Stimulated activated naive CD8-positive, alpha-beta T cell treated with anti-CD3 and anti-CD28 coated beads, Interleukin-15, Interleukin-2, amounts not matched to agents 100 ng/mL and 50 ng/mL, for 24 hours (primary cell): ENCODE measurements around the gene EPB41L2.
"Not testable (repeated sequence)": the region's sequence is repeated elsewhere in the genome, so short reads cannot be mapped to it uniquely, and the experiment has no call there.

ENCODE experiments used
- H3K27ac Mint-ChIP-seq: one replicate; pipeline ENCODE4 v1.8.0; 2021; ENCODE audit warnings: mild to moderate bottlenecking, mixed read lengths
- H3K27me3 Mint-ChIP-seq: one replicate; pipeline ENCODE4 v1.8.0; 2021; ENCODE audit warnings: mixed read lengths
- H3K36me3 Mint-ChIP-seq: one replicate; pipeline ENCODE4 v1.8.0; 2021; ENCODE audit warnings: low read depth, mixed read lengths
- H3K4me1 Mint-ChIP-seq: one replicate; pipeline ENCODE4 v1.8.0; 2021; ENCODE audit warnings: low read depth, mixed read lengths
- H3K4me3 Mint-ChIP-seq: one replicate; pipeline ENCODE4 v1.8.0; 2021; ENCODE audit warnings: mild to moderate bottlenecking, mixed read lengths
- H3K9me3 Mint-ChIP-seq: one replicate; pipeline ENCODE4 v1.8.0; 2021; ENCODE audit warnings: mixed read lengths

Gene EPB41L2

GRCh38 chr6:130994319-130995097 is 68.5 kb downstream of the EPB41L2 start:
- no peaks in the 10 kb centered on the region for H3K27me3 Mint-ChIP-seq
- no peaks in the 10 kb centered on the region for H3K9me3 Mint-ChIP-seq
- no peaks in the 10 kb centered on the region for H3K4me1 Mint-ChIP-seq
- no peak overlapping the region for H3K27ac Mint-ChIP-seq
- no peak overlapping the region for H3K4me3 Mint-ChIP-seq
- no peaks in the 10 kb centered on the region for H3K36me3 Mint-ChIP-seq

GRCh38 chr6:130993292-130993765 is 69.7 kb downstream of the EPB41L2 start:
- H3K9me3 Mint-ChIP-seq: no peaks in the 10 kb centered on the region
- H3K27ac Mint-ChIP-seq: no peak overlapping the region
- no peak overlapping the region for H3K4me3 Mint-ChIP-seq
- no peaks in the 10 kb centered on the region for H3K4me1 Mint-ChIP-seq
- H3K27me3 Mint-ChIP-seq: no peaks in the 10 kb centered on the region
- H3K36me3 Mint-ChIP-seq: no peaks in the 10 kb centered on the region

GRCh38 chr6:130991422-130992137 is 71.5 kb downstream of the EPB41L2 start:
- H3K27me3 Mint-ChIP-seq: no peaks in the 10 kb centered on the region
- peaks cover 4% of the 10 kb centered on the region for H3K9me3 Mint-ChIP-seq
- H3K4me1 Mint-ChIP-seq: peaks cover 4% of the 10 kb centered on the region
- no peak overlapping the region for H3K4me3 Mint-ChIP-seq
- H3K27ac Mint-ChIP-seq: no peak overlapping the region
- H3K36me3 Mint-ChIP-seq: no peaks in the 10 kb centered on the region

- peaks cover 25% of the 10 kb centered on the region for H3K9me3 Mint-ChIP-seq
- not testable (repeated sequence) for H3K27ac Mint-ChIP-seq, H3K36me3 Mint-ChIP-seq, H3K4me1 Mint-ChIP-seq, H3K27me3 Mint-ChIP-seq, H3K4me3 Mint-ChIP-seq
Observed at GRCh38 chr6:130987539-130987938, 75.5 kb downstream of the EPB41L2 start.

- Mint-ChIP-seq H3K27me3 (no peaks in the 10 kb centered on the region), H3K27ac (no peak overlapping the region)
Observed at GRCh38 chr6:130985115-130985514, 77.9 kb downstream of the EPB41L2 start.

GRCh38 chr6:130982941-130983456 is 80.0 kb downstream of the EPB41L2 start:
- no peaks in the 10 kb centered on the region for H3K27me3 Mint-ChIP-seq
- H3K4me3 Mint-ChIP-seq: no peak overlapping the region
- peaks cover 7% of the 10 kb centered on the region for H3K36me3 Mint-ChIP-seq
- H3K9me3 Mint-ChIP-seq: peaks cover 25% of the 10 kb centered on the region
- H3K4me1 Mint-ChIP-seq: peaks cover 15% of the 10 kb centered on the region
- H3K27ac Mint-ChIP-seq: no peak overlapping the region

More at GRCh38 chr6:130985115-130985514, 77.9 kb downstream of the EPB41L2 start:
- Mint-ChIP-seq H3K4me1 (peaks cover 12% of the 10 kb centered on the region), H3K9me3 (peaks cover 25% of the 10 kb centered on the region), H3K4me3 (no peak overlapping the region), H3K36me3 (peaks cover 7% of the 10 kb centered on the region)

GRCh38 chr6:130982135-130982534 is 80.9 kb downstream of the EPB41L2 start:
- H3K27me3 Mint-ChIP-seq: no peaks in the 10 kb centered on the region
- peaks cover 15% of the 10 kb centered on the region for H3K4me1 Mint-ChIP-seq
- H3K9me3 Mint-ChIP-seq: peaks cover 25% of the 10 kb centered on the region
- H3K4me3 Mint-ChIP-seq: no peak overlapping the region
- no peak overlapping the region for H3K27ac Mint-ChIP-seq
- H3K36me3 Mint-ChIP-seq: peaks cover 7% of the 10 kb centered on the region

- Mint-ChIP-seq H3K4me1 (peaks cover 11% of the 10 kb centered on the region), H3K27me3 (no peaks in the 10 kb centered on the region), H3K4me3 (no peak overlapping the region), H3K9me3 (peaks cover 21% of the 10 kb centered on the region), H3K27ac (no peak overlapping the region), H3K36me3 (peaks cover 7% of the 10 kb centered on the region)
Observed at GRCh38 chr6:130981409-130981808, 81.6 kb downstream of the EPB41L2 start.

- H3K27me3 Mint-ChIP-seq: no peaks in the 10 kb centered on the region
- peaks cover 7% of the 10 kb centered on the region for H3K36me3 Mint-ChIP-seq
- no peak overlapping the region for H3K27ac Mint-ChIP-seq
- peaks cover 12% of the 10 kb centered on the region for H3K4me1 Mint-ChIP-seq
- peaks cover 14% of the 10 kb centered on the region for H3K9me3 Mint-ChIP-seq
- H3K4me3 Mint-ChIP-seq: no peak overlapping the region
Observed at GRCh38 chr6:130980310-130981032, 82.6 kb downstream of the EPB41L2 start.

GRCh38 chr6:130978660-130979396 is 84.2 kb downstream of the EPB41L2 start:
- Mint-ChIP-seq H3K4me3 (no peak overlapping the region), H3K4me1 (peaks cover 18% of the 10 kb centered on the region), H3K36me3 (no peaks in the 10 kb centered on the region), H3K27me3 (no peaks in the 10 kb centered on the region), H3K27ac (no peak overlapping the region), H3K9me3 (peaks cover 7% of the 10 kb centered on the region)

- Mint-ChIP-seq H3K27ac (no peak overlapping the region), H3K36me3 (no peaks in the 10 kb centered on the region), H3K27me3 (no peaks in the 10 kb centered on the region), H3K9me3 (peaks cover 11% of the 10 kb centered on the region), H3K4me1 (peaks cover 20% of the 10 kb centered on the region), H3K4me3 (no peak overlapping the region)
Observed at GRCh38 chr6:130978180-130978579, 84.9 kb downstream of the EPB41L2 start.

- Mint-ChIP-seq H3K36me3 (peaks cover 4% of the 10 kb centered on the region), H3K27ac (no peak overlapping the region)
Observed at GRCh38 chr6:130975325-130975724, 87.7 kb downstream of the EPB41L2 start.

GRCh38 chr6:130973521-130974277 is 89.3 kb downstream of the EPB41L2 start:
- peaks cover 11% of the 10 kb centered on the region for H3K9me3 Mint-ChIP-seq
- peaks cover 18% of the 10 kb centered on the region for H3K4me1 Mint-ChIP-seq
- no peak overlapping the region for H3K4me3 Mint-ChIP-seq
- no peak overlapping the region for H3K27ac Mint-ChIP-seq
- peaks cover 4% of the 10 kb centered on the region for H3K36me3 Mint-ChIP-seq
- H3K27me3 Mint-ChIP-seq: no peaks in the 10 kb centered on the region

More at GRCh38 chr6:130975325-130975724, 87.7 kb downstream of the EPB41L2 start:
- no peaks in the 10 kb centered on the region for H3K27me3 Mint-ChIP-seq
- H3K9me3 Mint-ChIP-seq: peaks cover 11% of the 10 kb centered on the region
- no peak overlapping the region for H3K4me3 Mint-ChIP-seq
- peaks cover 23% of the 10 kb centered on the region for H3K4me1 Mint-ChIP-seq

- Mint-ChIP-seq H3K27me3 (no peaks in the 10 kb centered on the region), H3K27ac (no peak overlapping the region), H3K4me1 (peaks cover 18% of the 10 kb centered on the region), H3K36me3 (peaks cover 4% of the 10 kb centered on the region), H3K4me3 (no peak overlapping the region), H3K9me3 (peaks cover 11% of the 10 kb centered on the region)
Observed at GRCh38 chr6:130971504-130971903, 91.5 kb downstream of the EPB41L2 start.
